NCI-H2227 treated with DMSO at 0.1 percent for 48 hours (cell line): Measurements from ENCODE around the gene CEP112.

Source experiments
- DNase-seq: peaks from one replicate; lab custom pipeline; 2025; lab: John Stamatoyannopoulos, UW

Gene CEP112

DNA sequence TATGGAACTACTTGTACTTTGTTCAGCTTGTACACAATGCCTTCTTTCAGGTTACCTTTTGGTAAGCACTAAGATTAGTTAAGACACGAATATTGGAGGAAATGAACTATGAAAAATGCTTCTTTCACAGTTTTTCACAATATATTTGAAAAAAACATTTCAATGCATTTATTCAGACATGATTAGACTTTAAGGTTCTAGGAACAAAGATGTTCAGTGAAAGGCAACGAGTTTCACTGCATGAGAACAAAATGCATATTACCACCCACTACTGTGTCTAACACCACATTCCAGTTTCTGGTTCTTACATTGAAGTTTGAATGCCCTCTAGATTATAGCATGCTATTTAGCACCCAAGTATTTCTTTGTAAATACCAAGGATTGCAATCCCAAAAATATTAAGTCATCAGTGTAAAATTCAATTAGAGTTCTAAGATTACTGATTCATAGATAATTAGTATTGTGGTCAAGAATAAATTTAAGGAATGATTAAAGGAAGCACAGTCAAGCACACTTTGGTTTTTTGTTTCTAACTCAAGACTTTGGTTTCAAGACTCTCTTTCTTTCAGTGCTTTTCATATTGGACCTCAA is 261.7 kb downstream of the CEP112 start:
- no peak for DNase-seq

DNA sequence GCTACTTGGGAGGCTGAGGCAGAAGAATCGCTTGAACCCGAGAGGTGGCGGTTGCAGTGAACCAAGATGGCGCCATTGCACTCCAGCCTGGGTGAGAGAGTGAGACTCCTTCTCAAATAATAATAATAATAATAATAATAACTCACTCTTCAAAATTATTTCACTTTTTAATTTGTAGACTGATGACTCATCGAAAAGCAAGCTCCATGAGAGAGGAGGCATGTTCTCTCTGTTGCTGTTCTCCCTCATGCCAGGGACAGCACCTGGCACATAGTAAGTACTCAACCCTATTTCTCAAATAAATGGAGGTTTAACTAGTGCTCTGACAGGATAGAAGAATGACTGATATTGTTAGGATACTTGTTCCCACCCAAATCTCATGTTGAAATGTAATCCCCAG is 265.3 kb downstream of the CEP112 start:
- DNase-seq: no peak

DNA sequence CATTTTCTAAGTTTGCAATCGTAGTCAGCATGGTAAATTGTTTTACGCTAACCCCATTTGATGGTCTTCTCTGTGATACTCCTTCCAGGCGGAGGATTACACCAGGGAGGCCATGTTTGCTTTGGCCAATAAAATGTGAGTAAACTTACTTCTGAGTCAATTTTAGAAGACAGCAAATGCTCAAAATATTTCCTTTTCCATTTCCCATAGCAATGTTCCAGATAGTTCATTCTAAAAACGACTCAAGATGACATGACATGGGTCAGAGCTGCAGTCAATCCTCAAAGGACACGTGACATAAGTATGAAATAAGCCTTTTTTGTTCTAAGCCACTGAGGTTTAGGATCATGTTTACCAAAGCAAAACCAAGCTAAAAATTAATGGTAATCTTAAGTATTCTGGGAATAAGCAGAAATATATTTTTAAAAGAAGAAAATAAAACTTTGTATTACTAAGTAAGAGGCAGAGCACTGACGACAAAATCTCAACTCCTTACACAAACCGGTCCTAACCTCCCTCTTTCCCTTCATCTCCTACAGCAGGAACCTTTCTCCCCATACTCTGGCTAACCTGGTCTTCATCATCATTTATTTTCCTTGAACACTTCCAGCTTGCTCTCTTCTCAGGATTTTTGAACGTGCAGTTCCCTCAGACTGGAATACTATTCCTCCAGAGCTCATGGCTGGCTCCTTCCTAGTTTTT is 266.2 kb downstream of the CEP112 start:
- no peak for DNase-seq

DNA sequence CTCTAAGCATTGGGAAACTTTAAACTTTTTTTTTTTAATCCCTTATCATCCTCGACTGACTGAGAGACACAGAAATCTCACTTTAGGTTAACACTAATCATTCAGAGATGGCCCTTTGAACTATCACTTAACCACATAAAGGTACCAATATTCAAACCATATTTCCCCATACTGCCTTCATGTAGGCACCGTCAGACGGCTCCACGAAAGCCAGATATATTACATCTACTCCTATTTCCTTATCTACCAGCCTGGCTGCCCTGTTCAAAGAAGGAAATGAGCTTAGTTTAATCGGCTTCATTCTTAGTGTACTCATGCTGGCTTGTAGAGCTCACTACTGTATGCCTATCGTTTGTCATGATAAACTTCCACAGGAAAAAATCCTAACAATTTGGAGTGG is 270.9 kb downstream of the CEP112 start:
- DNase-seq: no peak

DNA sequence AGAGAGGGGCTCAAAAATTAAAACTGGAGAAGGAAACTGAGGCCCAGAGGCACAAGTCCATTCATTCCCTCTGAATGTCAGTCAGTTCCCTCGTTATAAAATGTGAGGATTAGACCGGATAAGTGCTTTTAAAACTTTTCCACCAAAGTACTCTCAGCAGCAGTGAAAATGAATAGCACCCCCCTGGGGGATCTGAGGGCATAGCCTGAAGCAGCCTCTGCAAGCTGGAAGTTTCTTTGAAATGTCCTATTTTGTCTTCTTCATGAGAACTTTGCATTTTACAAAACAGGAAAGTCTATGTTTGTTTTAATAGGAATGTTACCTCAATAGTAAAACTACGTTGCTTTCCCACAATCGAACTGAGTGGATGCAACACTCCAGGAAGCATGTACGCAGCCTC is 273.0 kb downstream of the CEP112 start:
- no peak for DNase-seq

DNA sequence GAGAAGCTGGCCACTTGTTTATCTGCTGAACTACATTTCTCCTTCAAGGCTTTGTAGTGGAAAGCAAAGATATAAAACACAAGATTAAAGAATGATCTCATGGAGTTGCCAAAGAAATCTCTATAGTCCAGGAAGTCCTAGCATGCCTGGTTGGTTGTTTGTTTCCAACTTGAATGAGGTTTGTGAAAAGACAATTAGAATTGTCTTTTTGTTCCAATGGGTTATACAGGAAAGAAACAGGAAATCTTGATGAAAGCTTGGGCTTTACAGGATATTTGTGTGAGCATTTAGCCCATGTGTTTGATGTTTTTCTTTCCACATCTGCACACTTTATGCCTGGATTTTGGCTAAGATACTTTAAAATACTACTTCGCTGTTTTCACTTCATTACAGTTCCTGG is 273.4 kb downstream of the CEP112 start:
- no peak for DNase-seq

DNA sequence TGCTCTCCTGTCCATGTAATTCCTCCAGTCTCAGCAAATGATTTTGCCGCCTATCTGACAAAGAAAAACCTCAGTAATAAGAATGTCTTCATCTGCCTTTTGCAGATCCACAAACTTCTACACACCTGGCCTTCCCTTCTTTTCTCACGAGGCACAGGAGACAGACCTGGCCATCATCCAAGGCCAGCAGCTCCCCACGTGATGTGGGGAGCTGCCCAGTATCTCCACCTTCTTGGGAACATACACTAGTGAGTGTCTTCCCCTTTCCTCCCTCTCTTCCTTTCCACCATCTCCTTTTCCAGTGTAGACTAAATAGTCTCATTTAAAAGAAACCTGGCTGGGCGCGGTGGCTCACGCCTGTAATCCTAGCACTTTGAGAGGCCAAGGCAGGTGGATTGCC is 274.4 kb downstream of the CEP112 start:
- DNase-seq: no peak

DNA sequence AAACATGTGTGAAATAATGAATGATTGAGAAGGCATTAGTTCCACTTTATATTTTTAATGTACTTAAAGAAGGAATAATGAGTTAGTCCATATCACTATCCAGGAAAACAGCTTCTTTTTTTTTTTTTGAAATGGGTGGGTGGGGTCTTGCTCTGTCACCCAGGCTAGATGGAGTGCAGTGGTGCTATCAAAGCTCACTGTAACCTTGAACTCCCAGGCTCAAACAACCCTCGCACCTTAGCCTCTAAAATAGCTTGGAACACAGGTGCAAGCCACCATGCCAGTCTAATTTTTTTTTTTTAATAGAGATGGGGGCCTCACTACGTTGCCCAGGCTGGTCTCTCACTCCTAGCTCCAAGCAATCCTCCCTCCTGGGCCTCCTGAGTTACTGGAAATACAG is 275.5 kb downstream of the CEP112 start:
- DNase-seq: no peak

DNA sequence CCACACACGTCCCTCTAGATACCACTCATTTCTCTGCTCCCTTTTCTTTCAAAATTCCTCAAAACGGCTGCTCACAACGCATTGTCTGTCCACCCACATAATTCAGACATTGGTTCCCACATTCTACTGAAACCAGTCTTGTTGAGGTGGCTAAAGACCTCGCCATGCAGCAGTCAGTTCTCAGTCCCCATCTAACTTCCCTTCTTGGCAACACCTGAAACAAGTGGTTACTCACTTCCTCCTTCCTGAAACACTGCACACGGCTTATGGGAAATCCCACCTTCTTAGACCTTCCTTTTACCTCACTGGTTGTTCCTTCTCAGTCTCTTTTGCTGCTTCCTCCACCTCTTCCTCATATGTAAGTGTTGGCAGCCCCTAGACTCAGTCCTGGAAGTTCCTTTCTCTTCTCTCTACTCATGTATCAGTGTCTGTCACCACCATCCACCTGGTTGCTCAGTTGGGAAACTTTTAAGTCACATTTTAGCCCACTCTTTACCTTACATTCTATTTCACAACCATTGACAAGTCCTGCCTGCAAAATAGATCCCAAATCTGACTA is 277.1 kb downstream of the CEP112 start:
- no peak for DNase-seq

DNA sequence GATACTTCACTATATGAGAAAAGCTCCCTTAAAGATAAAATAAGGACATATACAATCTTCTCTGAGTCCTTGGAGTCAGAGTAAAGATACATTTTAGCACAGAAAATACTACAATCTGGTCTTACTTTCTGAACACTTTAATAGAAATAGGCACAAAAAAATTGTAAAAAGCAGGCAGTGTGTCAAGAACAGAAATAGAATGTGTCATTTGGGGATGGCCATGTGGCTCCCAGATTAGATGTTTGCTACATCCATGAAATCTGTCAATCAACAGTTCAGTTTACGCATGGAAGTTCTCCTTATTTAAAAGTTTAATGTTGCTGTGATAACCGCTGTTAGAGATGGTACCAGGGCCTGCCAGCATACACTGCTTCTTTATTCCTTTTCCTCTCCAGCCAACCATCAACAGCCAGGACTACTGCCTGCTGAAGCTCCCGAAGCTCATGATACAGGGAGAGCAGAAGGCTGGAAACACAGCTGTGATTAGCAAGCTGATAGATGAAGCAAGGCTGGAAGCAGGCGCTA is 278.5 kb downstream of the CEP112 start:
- DNase-seq: no peak

DNA sequence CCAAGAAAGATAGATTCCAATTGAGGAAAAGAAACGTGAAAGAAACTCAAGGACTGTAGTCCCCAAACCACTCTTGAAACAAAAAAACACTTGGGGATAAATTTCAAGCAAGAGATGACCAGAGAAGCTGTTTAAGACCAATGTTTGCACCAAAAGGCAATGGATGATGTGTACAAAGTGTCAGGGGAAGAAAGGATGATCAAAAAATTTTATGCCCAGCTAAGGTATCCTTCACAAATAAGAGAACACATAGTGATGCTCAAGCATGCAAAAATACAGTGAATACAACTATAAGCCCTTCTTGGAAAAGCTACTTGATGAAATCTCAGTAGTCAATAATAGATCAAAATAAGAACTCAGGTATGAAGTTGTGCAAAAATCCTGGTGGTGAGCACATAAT is 281.1 kb downstream of the CEP112 start:
- no peak for DNase-seq

DNA sequence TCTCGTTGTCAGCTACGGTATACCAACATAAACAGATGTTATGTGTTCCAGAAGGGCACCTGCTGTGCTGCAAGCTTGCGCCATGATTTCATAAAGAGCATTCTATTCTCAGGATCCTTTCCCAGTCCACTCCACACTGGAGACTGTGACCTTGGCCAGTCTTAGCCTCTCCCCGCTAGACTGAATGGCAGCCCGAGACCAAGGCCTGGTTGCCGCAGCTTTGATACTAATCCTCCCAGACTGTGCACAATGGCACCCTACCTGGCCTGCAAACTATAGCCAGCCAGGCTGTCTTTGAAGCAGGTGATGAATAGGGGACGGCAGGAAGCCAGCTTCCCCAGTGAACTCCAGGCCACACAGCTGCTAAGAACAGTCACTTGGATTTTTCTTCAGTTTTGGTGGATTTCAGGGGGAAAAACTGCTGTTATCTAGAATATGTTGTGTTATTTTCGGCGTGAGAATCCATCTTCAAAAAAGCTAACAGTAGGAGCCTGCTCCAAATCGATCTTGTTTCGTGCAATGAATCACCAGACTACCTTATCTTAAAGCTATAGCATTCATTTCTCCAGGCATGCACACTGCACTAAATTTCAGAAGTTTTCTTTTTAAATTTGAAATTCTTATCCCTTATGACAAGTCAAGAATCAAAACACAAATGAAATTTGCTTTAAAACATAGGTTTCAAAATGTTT is 289.0 kb downstream of the CEP112 start:
- peak; percentile 76 for DNase-seq

DNA sequence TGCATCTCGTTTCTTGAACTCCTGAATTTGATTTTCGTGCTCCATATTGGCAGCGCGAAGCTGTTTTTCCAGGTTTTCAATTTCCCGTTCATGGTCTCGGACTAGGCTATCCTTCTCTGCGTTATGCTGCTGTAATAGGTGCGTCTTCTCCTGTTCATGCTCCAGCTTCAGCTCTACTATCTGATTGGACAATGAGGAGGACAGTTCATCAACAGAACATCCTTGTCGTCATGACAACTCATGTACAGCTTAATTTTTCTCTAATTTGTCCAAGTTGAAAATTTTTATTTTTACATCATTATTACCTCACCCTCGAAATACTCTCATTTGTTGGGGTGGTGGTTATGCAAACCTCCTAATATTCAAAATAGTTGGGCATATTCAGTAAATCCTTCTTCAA is 289.8 kb downstream of the CEP112 start:
- DNase-seq: peak; percentile 68

DNA sequence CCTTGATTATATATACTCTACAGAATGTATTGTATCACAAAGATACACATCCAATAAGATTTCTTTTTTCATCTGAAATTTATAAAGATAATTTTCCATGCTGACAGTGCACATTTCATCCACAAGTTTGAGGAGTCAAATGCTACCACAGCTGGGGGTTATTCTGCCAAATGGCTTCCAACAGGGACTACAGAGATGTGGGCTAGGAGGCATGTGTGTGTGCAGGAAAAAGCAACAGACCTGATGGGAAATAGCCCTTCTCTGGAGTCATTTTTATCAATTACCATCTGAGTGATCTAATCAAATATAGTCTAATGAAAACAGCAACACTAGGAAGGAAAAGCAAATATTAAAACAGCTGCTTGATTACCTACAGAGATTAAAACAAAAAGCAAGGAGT is 290.5 kb downstream of the CEP112 start:
- DNase-seq: peak; percentile 47

DNA sequence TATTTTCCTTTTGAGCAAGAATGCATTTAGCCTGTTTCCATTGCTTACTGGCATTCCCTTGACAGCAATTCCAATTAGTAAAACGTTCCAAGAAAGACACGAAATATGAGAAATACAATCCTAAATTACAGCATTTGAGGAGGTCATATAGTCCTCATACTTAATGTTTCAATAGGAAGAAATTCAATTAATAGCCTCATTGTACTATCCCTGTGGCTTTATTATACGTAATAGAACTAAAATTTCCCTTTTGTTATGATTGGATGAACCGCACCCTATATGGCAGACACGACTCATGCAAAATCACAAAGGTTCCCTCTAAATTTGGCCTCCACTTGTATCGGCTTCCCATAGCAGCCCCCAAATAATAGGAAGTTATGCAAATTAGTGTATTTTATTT is 291.7 kb downstream of the CEP112 start:
- no peak for DNase-seq

DNA sequence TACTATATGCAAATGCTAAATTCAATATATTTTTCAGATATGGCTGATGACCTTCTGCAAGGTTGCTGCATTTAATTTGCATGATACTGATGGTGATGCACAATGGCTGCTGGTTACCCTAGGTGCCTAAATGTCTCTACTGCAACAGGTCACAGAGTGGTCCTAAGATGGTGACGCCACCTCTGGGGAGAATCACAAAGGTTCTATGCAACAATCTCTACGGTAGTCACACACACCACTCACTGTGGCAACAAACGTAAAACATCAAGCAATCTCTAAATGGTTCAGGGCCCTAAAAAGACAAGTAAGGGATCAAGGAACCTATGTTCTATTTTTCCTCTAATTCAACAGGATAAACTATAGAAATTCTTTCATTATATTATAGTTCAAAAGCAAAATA is 293.3 kb downstream of the CEP112 start:
- no peak for DNase-seq

DNA sequence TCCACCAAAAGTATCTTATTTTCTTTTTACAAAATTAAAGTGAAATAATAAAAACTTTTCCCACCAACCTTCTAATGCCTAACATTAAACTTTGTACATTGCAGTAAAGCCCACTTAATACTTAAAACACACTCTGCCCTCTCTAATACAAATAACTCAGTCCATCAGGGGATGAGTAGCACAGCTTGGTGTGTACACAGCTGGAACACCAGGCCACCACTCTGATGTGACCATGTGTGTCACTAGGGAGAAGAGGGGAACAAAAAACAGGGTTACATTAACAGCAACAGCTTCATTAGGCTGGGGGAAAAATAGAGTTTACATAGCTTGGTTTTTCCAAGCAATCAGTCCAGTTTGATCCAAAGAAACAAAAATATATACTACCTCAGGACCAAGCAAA is 295.0 kb downstream of the CEP112 start:
- no peak for DNase-seq

DNA sequence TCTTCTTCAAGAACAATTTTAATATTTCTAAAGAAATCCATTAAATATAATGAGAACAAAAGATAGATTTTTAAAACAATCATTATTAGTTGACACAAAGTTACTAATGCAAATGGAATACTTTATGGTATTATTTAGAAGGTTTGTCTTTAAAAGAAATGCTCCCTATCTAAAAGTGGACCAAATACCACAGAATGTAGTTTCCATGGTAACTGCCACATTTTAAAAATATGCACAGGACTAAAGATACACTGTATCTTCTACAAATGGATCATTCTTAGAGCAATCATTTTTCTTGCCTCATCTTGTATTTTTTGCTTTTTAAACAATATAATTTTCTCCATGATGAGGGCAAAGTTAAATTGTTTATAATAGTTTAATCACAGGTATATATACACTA is 296.0 kb downstream of the CEP112 start:
- DNase-seq: no peak

DNA sequence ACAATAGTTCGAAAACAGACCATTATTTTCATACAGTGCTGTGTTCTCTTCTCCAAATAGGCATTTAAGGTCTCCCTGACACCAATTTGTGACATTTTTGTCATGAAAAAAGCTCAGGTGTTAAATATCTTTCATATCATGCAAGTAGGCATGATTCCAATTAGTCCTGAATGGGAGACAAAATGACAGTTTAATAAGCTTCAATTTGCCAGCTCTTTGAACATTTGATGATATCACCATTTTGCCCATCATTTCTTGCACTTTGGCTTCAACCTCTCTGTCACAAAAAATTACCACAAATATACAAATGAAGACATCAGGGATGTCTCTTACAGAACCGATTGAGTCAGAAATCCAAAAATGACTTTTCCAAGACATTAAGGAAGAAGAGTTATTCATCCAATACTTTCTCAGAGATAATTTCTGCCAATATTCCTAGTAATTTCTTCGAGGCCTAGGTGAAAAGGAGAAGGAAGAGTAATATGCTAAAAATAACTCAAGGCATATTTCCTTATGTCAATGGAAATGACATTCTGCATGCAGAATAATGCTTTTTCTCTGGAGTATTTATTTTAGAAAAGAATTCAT is 298.1 kb downstream of the CEP112 start:
- no peak for DNase-seq

DNA sequence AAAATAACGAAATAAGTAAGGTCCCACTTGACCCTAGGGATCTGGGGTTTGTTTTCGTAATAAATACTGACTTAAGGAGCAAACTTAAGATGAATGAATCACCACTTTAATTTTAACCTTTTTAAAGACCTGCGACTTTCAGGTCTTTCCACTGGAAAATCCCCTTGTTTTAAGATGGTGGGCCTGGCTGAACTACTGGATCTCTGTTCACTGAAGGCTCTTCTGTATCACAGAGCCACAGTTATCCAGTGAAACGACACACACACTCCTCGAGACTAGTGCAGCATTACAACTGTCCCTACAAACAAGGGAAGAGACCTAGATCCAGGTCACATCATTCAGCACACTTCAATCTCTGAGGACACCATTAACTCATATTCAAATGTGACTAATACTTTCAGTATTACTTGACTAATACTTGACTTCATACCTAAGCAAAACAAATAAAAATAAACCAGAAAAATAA is 299.0 kb downstream of the CEP112 start:
- no peak for DNase-seq

DNA sequence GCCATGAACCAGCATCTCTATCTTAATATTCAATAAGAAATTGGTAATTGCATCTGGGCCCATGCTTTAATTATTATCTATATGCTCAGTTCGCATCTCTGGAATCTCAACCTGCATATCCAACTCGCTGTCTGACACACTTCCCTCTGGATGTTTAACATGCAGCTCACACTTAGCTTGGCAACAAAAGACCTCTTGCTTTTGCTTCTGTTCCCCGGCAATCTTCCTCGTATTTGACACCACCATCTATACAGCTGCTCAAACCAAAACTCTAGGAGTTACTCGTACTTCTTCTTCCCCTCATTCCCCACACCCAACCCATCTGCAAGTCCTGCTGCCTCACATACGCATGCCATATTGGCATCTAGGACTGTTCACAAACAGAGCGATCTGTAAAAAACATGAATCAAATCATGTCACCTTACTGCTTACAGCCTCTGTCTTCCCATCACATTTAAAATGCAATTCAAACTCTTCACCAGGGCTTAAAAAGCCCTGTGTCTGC is 300.6 kb downstream of the CEP112 start:
- DNase-seq: no peak

DNA sequence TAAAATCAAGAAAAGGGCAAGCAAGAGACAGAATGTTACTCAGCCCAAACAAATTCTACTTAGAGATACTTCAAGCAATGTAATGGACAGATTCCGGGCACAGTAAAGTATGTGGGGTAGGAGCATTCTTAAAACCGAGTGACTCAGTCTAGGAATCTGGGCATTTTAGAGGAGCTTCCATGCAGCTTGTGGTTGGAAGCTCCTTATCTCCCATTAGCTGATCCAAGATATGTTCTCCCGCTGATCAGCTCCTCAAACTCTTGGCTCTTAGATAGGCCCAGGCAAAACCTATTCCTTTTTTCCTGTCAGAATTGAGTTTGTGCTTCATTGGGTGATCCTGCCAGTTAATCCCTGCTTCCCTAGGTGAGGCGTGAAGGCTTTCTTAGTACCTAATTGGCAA is 303.3 kb downstream of the CEP112 start:
- DNase-seq: no peak
